ENCODE measurements around the gene GLIPR1L1. TPM values are rescaled to one million over a fixed set of nuclear protein-coding genes. Genes with fewer than 3 reads are reported as not detected.

GLIPR1L1 gene
- total RNA-seq, 1 experiment from 2014 or later = not detected

GRCh38 chr12:75329918-75330826 lies 4.3 kb upstream of the GLIPR1L1 start, which contains the start of gene CAPS2:
Gene CAPS2, minus strand, starts transcription at chr12:75330324. Its CDS starts 3,826 bp downstream, at chr12:75326498.
- CTCF ChIA-PET = no interaction called here
- TSS peak; percentile 64 for BruUV-seq (replicated peaks)
- TF ChIP-seq POLR2AphosphoS5 (IDR thresholded peaks at IDR 0.05; ENCODE audit: low read depth, low read length) = peak; percentile 63
- TF ChIP-seq, protein P1, sequence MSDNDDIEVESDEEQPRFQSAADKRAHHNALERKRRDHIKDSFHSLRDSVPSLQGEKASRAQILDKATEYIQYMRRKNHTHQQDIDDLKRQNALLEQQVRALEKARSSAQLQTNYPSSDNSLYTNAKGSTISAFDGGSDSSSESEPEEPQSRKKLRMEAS (IDR thresholded peaks at IDR 0.05) = no peak; the same call in 1 of the 2 replicates
- no peak for TF ChIP-seq EZH2phosphoT487 (IDR thresholded peaks at IDR 0.05; ENCODE audit: borderline replicate concordance)
- peak; percentile 72 for TF ChIP-seq TCF7L2 (IDR thresholded peaks at IDR 0.05; ENCODE audit: borderline replicate concordance, extremely low read depth, insufficient read depth, insufficient read length)
- TF ChIP-seq EGR1 (IDR thresholded peaks at IDR 0.05; ENCODE audit: low read depth) = peak; percentile 62
- 0 out of 2 replicates have a peak, but pooled peaks have one; percentile 1 for TF ChIP-seq RAD21 (IDR thresholded peaks at IDR 0.05; ENCODE audit: low read depth)
- TF ChIP-seq ZNF274 (IDR thresholded peaks at IDR 0.05; ENCODE audit: low read depth, low read length) = no peak
- TF ChIP-seq SRF (IDR thresholded peaks at IDR 0.05; ENCODE audit: low read depth) = no peak
- TF ChIP-seq ATF3 (IDR thresholded peaks at IDR 0.05) = no peak
- no peak for TF ChIP-seq POLR2A (IDR thresholded peaks at IDR 0.05; ENCODE audit: borderline replicate concordance, extremely low read depth, insufficient read depth, insufficient read length)
- TF ChIP-seq, protein P2, sequence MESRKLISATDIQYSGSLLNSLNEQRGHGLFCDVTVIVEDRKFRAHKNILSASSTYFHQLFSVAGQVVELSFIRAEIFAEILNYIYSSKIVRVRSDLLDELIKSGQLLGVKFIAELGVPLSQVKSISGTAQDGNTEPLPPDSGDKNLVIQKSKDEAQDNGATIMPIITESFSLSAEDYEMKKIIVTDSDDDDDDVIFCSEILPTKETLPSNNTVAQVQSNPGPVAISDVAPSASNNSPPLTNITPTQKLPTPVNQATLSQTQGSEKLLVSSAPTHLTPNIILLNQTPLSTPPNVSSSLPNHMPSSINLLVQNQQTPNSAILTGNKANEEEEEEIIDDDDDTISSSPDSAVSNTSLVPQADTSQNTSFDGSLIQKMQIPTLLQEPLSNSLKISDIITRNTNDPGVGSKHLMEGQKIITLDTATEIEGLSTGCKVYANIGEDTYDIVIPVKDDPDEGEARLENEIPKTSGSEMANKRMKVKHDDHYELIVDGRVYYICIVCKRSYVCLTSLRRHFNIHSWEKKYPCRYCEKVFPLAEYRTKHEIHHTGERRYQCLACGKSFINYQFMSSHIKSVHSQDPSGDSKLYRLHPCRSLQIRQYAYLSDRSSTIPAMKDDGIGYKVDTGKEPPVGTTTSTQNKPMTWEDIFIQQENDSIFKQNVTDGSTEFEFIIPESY (IDR thresholded peaks at IDR 0.05; ENCODE audit: extremely low read depth, insufficient replicate concordance, low read length) = no peak
- TF ChIP-seq SIN3A (IDR thresholded peaks at IDR 0.05; ENCODE audit: low read depth) = 0 out of 2 replicates have a peak, but pooled peaks have one; percentile 40
- TF ChIP-seq CBX3 (IDR thresholded peaks at IDR 0.05; ENCODE audit: low read depth) = peak; percentile 81; the same call in 1 of the 2 replicates
- TF ChIP-seq YY1 (IDR thresholded peaks at IDR 0.05; ENCODE audit: extremely low read depth, insufficient replicate concordance, low read depth, low read length) = peak; percentile 81
- peak; percentile 88 for TF ChIP-seq CEBPB (IDR thresholded peaks at IDR 0.05; ENCODE audit: low read depth)
- no peak; the same call in 1 of the 2 replicates for TF ChIP-seq ELF1 (IDR thresholded peaks at IDR 0.05; ENCODE audit: borderline replicate concordance, low read depth)
- TF ChIP-seq FOSL1 (IDR thresholded peaks at IDR 0.05; ENCODE audit: low read depth) = no peak
- no peak for TF ChIP-seq CTCF (IDR thresholded peaks at IDR 0.05 in 2 of 3, conservative IDR thresholded peaks at IDR 0.05 in 1 of 3; ENCODE audit: borderline replicate concordance in 1 of 3, insufficient read depth in 1 of 3, low read depth in 2 of 3, low read length in 2 of 3)
- TF ChIP-seq EZH2 (IDR thresholded peaks at IDR 0.05) = no peak

More at GRCh38 chr12:75329918-75330826, 4.3 kb upstream of the GLIPR1L1 start, which contains the start of gene CAPS2:
- ChIA-PET POLR2A (interaction anchor here (0.6 kb wide), 1 partner anchor 53 kb away, joined by 3 read pairs; no protein-coding TSS in a partner anchor), RAD21 (ENCODE audit: low non-redundant PET in 1 of 2, low total read pairs in 2 of 2, uncharacterized antibody in 2 of 2, unreplicated experiment in 2 of 2) (interaction anchor here in 1 of 2 experiments (0.5 kb wide), 1 partner anchor 192 kb away, joined by 5 read pairs; no protein-coding TSS in a partner anchor)
- H3K27ac ChIP-seq (ENCODE audit: low read depth, low read length) = no peak within 1 kb of the TSS
- H3K9ac ChIP-seq (ENCODE audit: low read length) = peak within 1 kb of the TSS; percentile 64
- no peaks in the 10 kb centered on the region for H3K9me3 ChIP-seq (ENCODE audit: control insufficient read depth in 1 of 2, insufficient read depth in 1 of 2, low read depth in 1 of 2, low read length in 2 of 2)
- H3K36me3 ChIP-seq (ENCODE audit: control insufficient read depth in 1 of 2, insufficient read depth in 2 of 2, low read length in 2 of 2) = no peaks in the 10 kb centered on the region
- peak within 1 kb of the TSS; percentile 92 for H3K4me2 ChIP-seq (ENCODE audit: low read length)
- intact Hi-C loops (cut with micrococcal nuclease) = loop anchor here (5.0 to 10.0 kb wide), 4 partner anchors 157 to 1017 kb away; partner anchors contain the start of gene BBS10
- DNase-seq (ENCODE audit: low read depth, low spot score) (peak; percentile 60), ATAC-seq (peak; percentile 77)
- peak within 1 kb of the TSS; percentile 59 to 72 for H3K4me3 ChIP-seq (replicated peaks in 1 of 2; ENCODE audit: low read depth in 1 of 2, low read length in 2 of 2)
- H3K27me3 ChIP-seq (ENCODE audit: insufficient read depth, low read length) = no peaks in the 10 kb centered on the region
- H3K79me2 ChIP-seq (ENCODE audit: insufficient read depth, low read length) = no peaks in the 10 kb centered on the region
- no peaks in the 10 kb centered on the region; the same call in 1 of the 2 replicates for H3K9me2 ChIP-seq (ENCODE audit: insufficient read depth)
- peak within 1 kb of the TSS; percentile 65 for H2AFZ ChIP-seq (ENCODE audit: low read depth, low read length, poor library complexity, severe bottlenecking)
- no peaks in the 10 kb centered on the region for H4K20me1 ChIP-seq (ENCODE audit: insufficient read depth)
- peaks cover 7 to 17% of the 10 kb centered on the region in 2 experiments; a peak in 3 of 4 replicates for H3K4me1 ChIP-seq (ENCODE audit: control insufficient read depth in 1 of 2, insufficient read depth in 2 of 2, low read length in 2 of 2)

Measured in HCT116 (cell line).